ENCODE measurements around the gene SNX30.

The SNX30 gene

GRCh38 chr9:112728401-112728800 lies 22.2 kb upstream of the SNX30 start:
- Mint-ChIP-seq H3K4me1 (ENCODE audit: low read depth in 2 of 2) (no peaks in the 10 kb centered on the region), H3K27ac (no peak overlapping the region), H3K4me3 (no peak overlapping the region), H3K9me3 (no peaks in the 10 kb centered on the region), H3K36me3 (ENCODE audit: insufficient read depth) (peaks cover 6% of the 10 kb centered on the region), H3K27me3 (no peaks in the 10 kb centered on the region)
- DNase-seq: no peak
- no peak for ATAC-seq (replicated peaks)

DNA sequence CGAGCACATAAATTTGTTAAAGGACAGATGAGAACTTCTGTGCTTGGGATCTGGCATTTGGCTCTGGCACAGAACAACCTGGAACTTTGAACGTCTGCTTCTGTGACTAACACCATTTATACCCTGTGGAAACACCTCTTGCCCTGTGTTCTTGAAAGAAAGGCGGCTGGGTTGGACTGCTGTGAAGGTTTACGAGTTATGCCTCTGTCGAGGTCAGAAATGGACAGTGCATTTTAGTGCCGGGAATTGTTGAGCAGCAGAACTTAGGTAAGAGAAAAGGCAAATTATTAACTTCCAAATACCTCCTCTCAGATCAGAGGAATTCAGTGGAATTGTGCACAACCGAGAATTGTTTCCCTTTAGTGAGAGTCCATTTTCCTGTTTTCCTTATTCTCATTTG lies 18.6 kb upstream of the SNX30 start:
- ATAC-seq (replicated peaks): no peak
- no peaks in the 10 kb centered on the region for H3K9me3 Mint-ChIP-seq
- peaks cover 5 to 9% of the 10 kb centered on the region in 2 donors for H3K4me1 Mint-ChIP-seq (ENCODE audit: low read depth in 2 of 2)

DNA sequence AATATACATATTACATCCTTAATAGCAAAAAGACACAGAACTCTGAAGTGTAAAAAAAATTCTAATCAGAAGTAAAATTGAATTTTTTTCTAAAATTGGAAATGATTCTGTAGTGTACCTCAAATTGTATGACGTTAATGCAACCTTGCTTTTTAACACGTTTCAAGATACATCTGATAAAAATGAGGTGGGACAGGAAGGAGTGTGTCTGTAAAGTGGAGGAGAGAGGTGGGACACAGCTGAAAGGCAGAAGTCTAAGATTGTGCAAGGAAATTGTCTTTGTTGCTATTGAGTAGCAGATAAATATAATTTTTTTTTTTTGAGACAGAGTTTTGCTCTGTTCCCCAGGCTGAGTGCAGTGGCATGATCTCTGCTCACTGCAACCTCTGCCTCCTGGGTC lies 15.7 kb upstream of the SNX30 start:
- Mint-ChIP-seq H3K27ac (peak overlapping the region in 1 of 2 donors; percentile 39), H3K4me3 (no peak overlapping the region), H3K4me1 (ENCODE audit: low read depth in 2 of 2) (peaks cover 5 to 9% of the 10 kb centered on the region in 2 donors), H3K36me3 (ENCODE audit: insufficient read depth) (no peaks in the 10 kb centered on the region), H3K27me3 (no peaks in the 10 kb centered on the region), H3K9me3 (no peaks in the 10 kb centered on the region)
- ATAC-seq (replicated peaks) (peak; percentile 98), DNase-seq (no peak)

More for the DNA sequence above, 18.6 kb upstream of the SNX30 start:
- DNase-seq: no peak
- no peak overlapping the region for H3K27ac Mint-ChIP-seq
- H3K27me3 Mint-ChIP-seq: no peaks in the 10 kb centered on the region
- H3K36me3 Mint-ChIP-seq (ENCODE audit: insufficient read depth): no peaks in the 10 kb centered on the region
- no peak overlapping the region for H3K4me3 Mint-ChIP-seq

DNA sequence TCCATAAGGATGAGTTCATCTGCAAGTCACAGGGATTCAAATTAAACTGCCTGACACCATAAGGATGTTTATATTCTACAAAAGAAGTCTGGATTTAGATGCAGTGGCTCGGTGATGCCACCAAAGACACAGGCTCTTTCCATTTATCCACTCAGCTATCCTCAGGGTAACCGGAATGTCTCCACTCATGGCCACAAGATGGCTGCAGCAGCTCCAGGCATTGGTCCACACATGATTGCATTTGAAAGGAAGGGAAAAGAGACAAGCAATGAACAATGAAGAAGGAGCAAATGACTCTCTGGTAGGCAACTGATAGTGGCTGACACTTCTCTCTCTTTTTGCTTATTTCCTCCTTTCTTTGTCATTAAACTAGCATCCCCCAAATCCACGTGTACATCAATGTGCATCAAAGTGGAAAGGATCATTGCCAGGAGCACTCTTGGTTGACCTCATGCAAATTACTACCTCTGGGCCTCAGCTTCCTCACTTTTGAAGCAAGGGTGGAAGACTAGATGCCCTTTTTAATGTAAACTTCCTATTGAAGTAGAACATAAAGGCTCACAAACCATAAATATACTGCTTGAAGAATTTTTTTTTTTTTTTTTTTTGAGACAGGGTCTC lies 7.2 kb upstream of the SNX30 start:
- H3K27me3 Mint-ChIP-seq: no peaks in the 10 kb centered on the region
- no peak for DNase-seq
- H3K4me1 Mint-ChIP-seq (ENCODE audit: low read depth in 2 of 2): peaks cover 4 to 6% of the 10 kb centered on the region in 2 donors
- no peak overlapping the region for H3K27ac Mint-ChIP-seq
- H3K36me3 Mint-ChIP-seq (ENCODE audit: insufficient read depth): no peaks in the 10 kb centered on the region
- no peaks in the 10 kb centered on the region for H3K9me3 Mint-ChIP-seq
- no peak for ATAC-seq (replicated peaks)
- no peak overlapping the region for H3K4me3 Mint-ChIP-seq

DNA sequence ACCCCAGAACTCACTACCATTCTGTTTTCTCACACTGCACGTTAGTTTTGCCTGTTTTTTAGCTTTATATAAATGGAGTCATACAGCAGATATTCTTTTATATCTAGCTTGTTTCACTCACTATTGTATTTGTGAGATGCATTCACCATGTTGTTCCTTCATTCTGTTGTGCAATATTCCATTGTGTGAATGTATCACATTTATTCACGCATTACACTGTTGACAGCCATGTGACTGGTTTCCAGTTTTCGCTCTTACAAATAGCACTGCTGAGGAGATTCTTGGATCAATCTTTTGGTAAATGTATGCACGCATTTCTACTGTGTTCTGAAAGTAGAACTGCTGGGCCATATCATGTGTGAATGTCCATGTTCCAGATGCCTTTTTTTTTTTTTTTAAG lies 6.4 kb upstream of the SNX30 start:
- H3K4me1 Mint-ChIP-seq (ENCODE audit: low read depth in 2 of 2): peaks cover 6 to 8% of the 10 kb centered on the region in 2 donors
- no peaks in the 10 kb centered on the region for H3K27me3 Mint-ChIP-seq
- DNase-seq (no peak), ATAC-seq (replicated peaks) (no peak)
- no peaks in the 10 kb centered on the region for H3K36me3 Mint-ChIP-seq (ENCODE audit: insufficient read depth)
- no peak overlapping the region for H3K4me3 Mint-ChIP-seq
- no peak overlapping the region for H3K27ac Mint-ChIP-seq
- H3K9me3 Mint-ChIP-seq: no peaks in the 10 kb centered on the region

DNA sequence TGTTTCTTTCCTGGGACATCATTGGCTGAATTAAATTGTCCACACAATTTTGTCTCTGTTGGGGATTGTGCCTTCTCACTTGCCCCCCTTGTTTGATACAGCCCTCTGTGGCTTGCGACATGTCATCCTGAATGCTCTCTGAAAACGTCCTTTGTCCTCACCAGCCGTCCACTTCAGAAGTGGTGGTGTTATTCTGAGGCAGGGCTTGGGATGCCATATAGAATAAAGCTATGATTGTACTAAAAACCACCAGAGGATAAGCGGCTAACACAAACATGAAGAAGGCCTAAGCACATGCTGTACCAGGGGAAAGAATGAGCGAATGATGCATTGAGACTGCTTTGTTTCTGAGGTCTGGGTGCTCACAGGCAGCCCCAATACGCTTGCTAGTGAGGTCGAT lies 3.5 kb upstream of the SNX30 start:
- Mint-ChIP-seq H3K9me3 (no peaks in the 10 kb centered on the region), H3K4me3 (no peak overlapping the region), H3K36me3 (ENCODE audit: insufficient read depth) (peaks cover 8% of the 10 kb centered on the region), H3K4me1 (ENCODE audit: low read depth in 2 of 2) (peaks cover 15 to 25% of the 10 kb centered on the region in 2 donors), H3K27me3 (no peaks in the 10 kb centered on the region), H3K27ac (no peak overlapping the region)
- no peak for DNase-seq
- no peak for ATAC-seq (replicated peaks)

GRCh38 chr9:112750764-112751055 lies 150 bp downstream of the SNX30 start:
- H3K27ac Mint-ChIP-seq: peak overlapping the region in 1 of 2 donors; percentile 83
- H3K9me3 Mint-ChIP-seq: no peaks in the 10 kb centered on the region
- peaks cover 40 to 58% of the 10 kb centered on the region in 2 donors for H3K4me1 Mint-ChIP-seq (ENCODE audit: low read depth in 2 of 2)
- H3K4me3 Mint-ChIP-seq: peak overlapping the region; percentile 89 to 90
- peaks cover 8% of the 10 kb centered on the region for H3K36me3 Mint-ChIP-seq (ENCODE audit: insufficient read depth)
- no peak for DNase-seq
- H3K27me3 Mint-ChIP-seq: no peaks in the 10 kb centered on the region
- ATAC-seq (replicated peaks): peak; percentile 20

- peak; percentile 35 for ATAC-seq (replicated peaks)
- Mint-ChIP-seq H3K9me3 (no peaks in the 10 kb centered on the region), H3K27me3 (no peaks in the 10 kb centered on the region), H3K27ac (peak overlapping the region; percentile 84 to 85), H3K4me3 (peak overlapping the region; percentile 82 to 89), H3K36me3 (ENCODE audit: insufficient read depth) (peaks cover 8% of the 10 kb centered on the region), H3K4me1 (ENCODE audit: low read depth in 2 of 2) (peaks cover 43 to 63% of the 10 kb centered on the region in 2 donors)
- DNase-seq: peak; percentile 24 to 48 (median 43)
Observed at GRCh38 chr9:112751056-112751795, 666 bp downstream of the SNX30 start.

GRCh38 chr9:112752334-112753125 lies 2.0 kb downstream of the SNX30 start:
- peaks cover 47 to 75% of the 10 kb centered on the region in 2 donors for H3K4me1 Mint-ChIP-seq (ENCODE audit: low read depth in 2 of 2)
- peak overlapping the region; percentile 82 to 89 for H3K4me3 Mint-ChIP-seq
- no peaks in the 10 kb centered on the region for H3K9me3 Mint-ChIP-seq
- peaks cover 13% of the 10 kb centered on the region for H3K36me3 Mint-ChIP-seq (ENCODE audit: insufficient read depth)
- ATAC-seq (replicated peaks) (no peak), DNase-seq (no peak)
- no peaks in the 10 kb centered on the region for H3K27me3 Mint-ChIP-seq
- peak overlapping the region; percentile 29 to 84 for H3K27ac Mint-ChIP-seq

DNA sequence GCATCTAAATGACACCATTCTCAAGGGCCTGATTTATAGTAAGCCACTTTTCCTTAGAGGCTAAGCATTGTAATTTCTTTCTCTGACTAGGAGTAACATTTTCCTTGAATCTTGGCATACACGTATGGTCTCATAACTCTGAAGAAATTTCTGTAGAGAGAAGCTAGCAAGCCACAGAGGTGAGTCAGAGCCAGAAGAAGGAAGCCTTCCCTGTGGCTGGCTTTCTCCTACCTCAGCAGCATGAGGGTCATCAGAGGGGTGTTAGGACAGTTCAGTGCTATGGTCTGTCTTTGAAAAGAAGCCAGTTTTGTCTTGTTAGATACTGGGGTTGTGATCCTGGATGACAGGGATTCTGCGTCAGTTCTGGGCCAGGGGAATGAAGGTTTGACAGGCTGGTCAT lies 3.2 kb downstream of the SNX30 start:
- H3K36me3 Mint-ChIP-seq (ENCODE audit: insufficient read depth): peaks cover 13% of the 10 kb centered on the region
- peak overlapping the region; percentile 64 to 82 for H3K4me3 Mint-ChIP-seq
- peak overlapping the region in 1 of 2 donors; percentile 80 for H3K27ac Mint-ChIP-seq
- ATAC-seq (replicated peaks) (no peak), DNase-seq (no peak)
- H3K27me3 Mint-ChIP-seq: no peaks in the 10 kb centered on the region
- no peaks in the 10 kb centered on the region for H3K9me3 Mint-ChIP-seq
- H3K4me1 Mint-ChIP-seq (ENCODE audit: low read depth in 2 of 2): peaks cover 54 to 79% of the 10 kb centered on the region in 2 donors

GRCh38 chr9:112754578-112754977 lies 4.0 kb downstream of the SNX30 start:
- Mint-ChIP-seq H3K4me3 (peak overlapping the region; percentile 42 to 67), H3K4me1 (ENCODE audit: low read depth in 2 of 2) (peaks cover 54 to 79% of the 10 kb centered on the region in 2 donors), H3K27me3 (no peaks in the 10 kb centered on the region), H3K9me3 (no peaks in the 10 kb centered on the region), H3K27ac (peak overlapping the region; percentile 49 to 80), H3K36me3 (ENCODE audit: insufficient read depth) (peaks cover 19% of the 10 kb centered on the region)
- ATAC-seq (replicated peaks) (peak; percentile 65), DNase-seq (peak; percentile 36 to 55 (median 41))

- Mint-ChIP-seq H3K9me3 (no peaks in the 10 kb centered on the region), H3K4me3 (peak overlapping the region; percentile 42 to 67), H3K27me3 (no peaks in the 10 kb centered on the region), H3K36me3 (ENCODE audit: insufficient read depth) (peaks cover 20% of the 10 kb centered on the region), H3K4me1 (ENCODE audit: low read depth in 2 of 2) (peaks cover 58 to 80% of the 10 kb centered on the region in 2 donors), H3K27ac (peak overlapping the region; percentile 49 to 80)
- no peak for ATAC-seq (replicated peaks)
- DNase-seq: no peak
Observed at GRCh38 chr9:112755016-112755427, 4.5 kb downstream of the SNX30 start.

- H3K9me3 Mint-ChIP-seq: no peaks in the 10 kb centered on the region
- peaks cover 61 to 83% of the 10 kb centered on the region in 2 donors for H3K4me1 Mint-ChIP-seq (ENCODE audit: low read depth in 2 of 2)
- DNase-seq: no peak
- H3K4me3 Mint-ChIP-seq: peak overlapping the region in 1 of 2 donors; percentile 67
- H3K36me3 Mint-ChIP-seq (ENCODE audit: insufficient read depth): peaks cover 23% of the 10 kb centered on the region
- H3K27me3 Mint-ChIP-seq: no peaks in the 10 kb centered on the region
- ATAC-seq (replicated peaks): no peak
- H3K27ac Mint-ChIP-seq: no peak overlapping the region
Observed at GRCh38 chr9:112755675-112756074, 5.1 kb downstream of the SNX30 start.
